DND-41 (cell line): ENCODE results near the gene CHST3.

Source experiments
- CTCF ChIP-seq: IDR thresholded peaks from 2 replicates; pipeline ENCODE4 v1.5.1; 2012; ENCODE audit warnings: borderline replicate concordance, low read length, moderate library complexity, mild to moderate bottlenecking; ENCODE audit not compliant: poor library complexity, severe bottlenecking; ENCODE audit errors: extremely low read depth
- EZH2 ChIP-seq: IDR thresholded peaks from 3 replicates; pipeline ENCODE4 v1.6.1; 2012; ENCODE audit warnings: borderline replicate concordance, low read depth, mild to moderate bottlenecking, moderate library complexity, low read length, inconsistent platforms; ENCODE audit not compliant: severe bottlenecking

DNA sequence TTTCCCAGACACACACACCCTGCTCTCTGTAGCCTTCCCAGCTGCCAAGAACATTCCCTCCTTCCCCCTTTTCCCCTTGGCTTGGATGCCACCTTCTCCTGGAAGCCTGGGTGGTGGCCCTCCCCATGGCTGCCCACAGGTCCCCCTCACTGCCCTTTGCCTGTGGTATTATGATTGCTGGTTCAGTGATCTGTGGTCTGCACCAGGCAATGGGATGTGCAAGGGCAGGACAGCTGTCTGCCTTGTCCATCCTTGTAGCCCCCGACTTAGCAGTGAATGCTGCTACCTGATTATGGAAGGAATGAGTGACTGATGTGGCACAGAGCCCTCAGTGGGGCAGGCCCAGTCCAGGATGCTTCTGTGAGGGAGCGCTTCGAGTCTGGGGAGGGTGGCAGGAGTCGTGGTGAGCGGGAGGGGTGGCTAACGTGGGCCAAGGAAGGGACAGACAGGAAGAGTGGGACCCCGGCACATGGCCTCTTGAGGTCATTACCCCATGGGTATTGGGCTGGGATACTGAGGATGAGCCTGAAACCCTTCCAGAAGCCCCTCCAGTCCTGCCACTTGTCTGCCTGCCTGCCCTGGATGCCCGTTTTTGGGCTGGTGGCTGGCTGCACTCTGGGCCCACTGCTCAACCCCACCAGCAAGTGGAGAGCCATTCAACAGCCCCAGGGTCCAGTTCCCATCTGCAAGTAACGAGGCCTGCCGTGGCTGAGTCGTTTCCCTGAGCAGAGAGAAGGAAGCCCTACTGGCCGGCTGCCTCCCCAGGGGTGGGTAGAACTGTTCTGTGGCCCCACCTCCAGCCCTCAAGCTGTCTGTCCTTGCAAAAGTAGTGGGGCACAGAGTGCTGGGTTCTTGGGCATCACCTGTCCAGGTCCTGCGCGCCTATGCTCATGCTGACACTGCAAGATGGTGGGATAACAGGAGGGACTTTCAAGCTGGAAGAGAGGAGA lies 8.8 kb downstream of the CHST3 start:
- TF ChIP-seq CTCF (no peak), EZH2 (no peak)
